GM18502 (cell line): ENCODE results near the gene HAPLN2.
A peak's percentile ranks its signal among the peaks of the same experiment; 100 is the strongest.
"Not testable (repeated sequence)": the region's sequence is repeated elsewhere in the genome, so short reads cannot be mapped to it uniquely, and the experiment has no call there.

ENCODE experiments used
- ATAC-seq: cut with Tn5 transposase; IDR thresholded peaks from one replicate; pipeline ENCODE4 v1.9.1; 2021; ENCODE audit warnings: mild to moderate bottlenecking; ENCODE audit not compliant: unreplicated experiment, poor library complexity

The HAPLN2 gene

DNA sequence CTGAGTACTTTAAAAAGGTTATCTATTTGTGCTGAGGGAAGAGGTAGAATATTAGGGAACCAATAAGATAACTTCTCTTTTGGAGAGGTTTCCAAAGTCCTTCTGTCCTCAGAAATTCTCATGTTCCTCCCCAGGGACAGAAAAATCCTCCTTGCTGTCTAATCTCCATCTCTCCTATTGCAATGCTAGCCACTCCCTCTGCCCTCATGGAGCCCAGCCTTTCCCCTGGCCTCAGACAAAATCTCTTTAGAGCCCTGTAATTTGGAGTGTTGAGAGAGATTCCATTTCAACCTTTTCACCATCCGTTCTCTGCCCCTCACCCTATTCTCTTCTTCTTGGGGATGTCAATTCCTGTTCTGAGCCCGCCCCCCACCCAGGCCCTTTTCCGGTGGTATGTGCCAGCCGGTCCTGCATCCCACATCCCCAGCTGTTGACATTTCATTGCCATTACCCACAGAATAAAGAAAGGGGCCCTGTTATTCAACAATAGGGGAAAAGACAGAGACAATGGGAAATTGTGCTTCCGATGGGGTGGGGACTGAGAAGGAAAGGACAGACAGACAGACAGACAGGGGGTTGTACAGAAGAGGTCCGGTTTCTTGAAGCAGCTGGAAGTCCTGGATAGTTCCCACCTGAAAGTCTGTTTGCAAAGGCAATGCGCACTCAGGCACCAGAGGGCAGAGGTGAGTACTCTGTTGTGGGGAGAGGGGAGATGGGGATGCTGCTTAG, at the start of gene HAPLN2:
TSS of gene HAPLN2 (plus strand) at position 563 of the 729 bp plus-strand sequence. CDS start 4,076 bp downstream, outside the sequence.
- no peak for ATAC-seq

DNA sequence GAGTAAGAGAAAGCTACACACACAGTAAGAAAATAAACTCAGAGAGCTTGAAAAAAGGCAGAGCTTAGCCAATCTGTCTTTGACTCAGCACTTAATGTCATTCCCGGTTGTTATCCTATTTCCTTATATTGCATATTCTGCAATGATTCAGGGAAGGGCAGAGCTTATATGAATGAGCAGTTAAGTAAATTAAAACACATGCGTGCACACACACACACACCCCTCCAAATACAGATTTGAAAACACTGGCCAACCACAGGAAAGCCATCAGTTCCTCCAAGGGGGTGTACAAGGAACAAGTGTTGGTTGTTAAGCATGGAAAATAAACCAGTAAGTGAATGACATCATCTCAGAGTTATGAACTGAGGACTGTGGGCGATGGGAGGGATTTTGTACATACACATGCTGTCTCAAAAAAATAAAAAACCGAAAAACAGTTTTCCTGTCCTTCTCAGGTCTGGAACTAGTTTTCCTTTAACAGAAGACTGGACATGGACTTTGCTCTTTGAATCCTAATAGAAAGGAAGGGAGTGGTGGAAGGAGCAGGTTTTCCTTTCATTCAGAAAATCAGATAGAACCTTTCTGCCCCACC, 47.9 kb upstream of the HAPLN2 start:
- no peak for ATAC-seq

DNA sequence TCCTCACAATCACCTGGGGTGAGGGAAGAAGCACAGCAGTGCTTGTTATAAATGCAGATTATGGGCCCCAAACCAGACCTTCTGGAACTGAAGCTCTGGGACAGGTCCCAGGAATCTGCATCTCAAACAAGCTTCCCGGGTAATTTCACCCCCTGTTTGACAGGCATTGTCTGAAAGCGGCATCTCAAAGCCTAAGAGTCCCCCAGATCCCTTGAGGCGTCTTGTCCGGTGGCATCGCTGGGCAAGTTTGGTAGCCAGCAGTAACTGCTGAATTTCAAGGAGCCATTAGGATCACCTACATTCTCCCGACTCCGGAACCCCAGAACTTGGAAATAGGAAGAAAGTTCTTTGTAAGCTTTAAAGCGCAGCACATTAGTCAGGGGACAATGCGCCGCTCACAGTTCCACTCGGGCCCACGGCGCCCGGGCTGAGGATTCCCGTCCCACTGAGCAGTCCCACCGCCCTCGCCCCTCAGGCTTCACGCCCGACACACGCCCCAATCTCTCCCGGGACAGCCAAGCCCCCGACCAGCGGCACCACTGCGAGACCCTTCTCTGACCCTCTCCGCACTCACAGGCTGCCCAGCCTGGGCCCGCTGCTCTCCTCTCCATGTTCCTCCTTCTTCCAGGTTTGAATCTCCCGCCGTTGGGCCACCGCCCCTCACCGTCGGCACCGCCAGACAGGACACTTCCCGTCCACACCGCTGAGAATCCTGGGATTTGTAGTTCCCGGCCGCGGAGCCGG, 47.1 kb upstream of the HAPLN2 start, which contains the start of gene IQGAP3:
TSS of gene IQGAP3 (minus strand) at position 647 of the 744 bp plus-strand sequence. CDS start at position 611, 36 bp downstream.
- ATAC-seq: peak; percentile 64

DNA sequence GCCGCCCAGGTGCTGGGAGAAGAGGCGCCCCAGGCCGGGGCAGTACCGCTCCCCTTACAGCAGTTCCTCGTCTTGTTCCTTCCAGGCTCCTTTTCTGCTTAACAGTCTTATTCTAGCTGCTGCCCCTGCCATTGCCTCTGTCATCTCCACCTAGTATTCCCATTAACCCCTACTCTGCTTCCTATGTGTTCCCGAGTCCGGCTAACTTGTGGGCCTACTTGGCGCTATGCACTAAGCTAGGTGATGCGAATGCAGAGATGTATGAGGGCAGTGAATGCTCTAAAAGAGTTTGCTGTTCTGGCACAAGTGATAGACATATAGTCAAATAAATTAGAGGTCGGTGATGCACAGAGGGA, 46.6 kb upstream of the HAPLN2 start:
- no peak for ATAC-seq

DNA sequence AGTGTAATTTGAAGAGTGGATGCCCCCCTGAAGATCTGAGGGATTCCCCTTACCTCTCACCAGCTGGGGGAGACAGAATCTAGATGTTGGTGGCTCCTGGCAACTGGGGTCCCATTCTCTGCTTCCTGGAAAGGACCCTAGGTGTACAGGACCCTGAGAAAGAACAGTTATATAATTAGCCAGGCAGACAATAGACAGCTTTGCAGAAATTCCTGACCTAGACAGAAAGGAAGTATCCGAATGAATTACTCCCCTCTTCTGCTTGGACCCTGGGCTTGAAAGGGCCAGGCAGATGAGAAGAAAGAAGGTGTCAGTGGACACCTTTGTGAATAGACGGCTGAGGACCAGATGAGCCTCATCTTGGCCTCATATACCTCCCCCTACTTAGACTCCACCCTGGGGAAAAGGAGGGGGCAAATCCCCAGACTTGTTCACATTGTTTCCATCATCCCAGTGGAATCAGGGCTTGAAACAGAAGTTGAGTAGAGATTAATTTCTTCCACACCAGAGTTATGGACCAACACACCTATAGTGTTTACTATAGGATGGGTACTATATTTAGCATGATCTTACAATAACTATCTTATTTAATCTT, 45.1 kb upstream of the HAPLN2 start:
- no peak for ATAC-seq

DNA sequence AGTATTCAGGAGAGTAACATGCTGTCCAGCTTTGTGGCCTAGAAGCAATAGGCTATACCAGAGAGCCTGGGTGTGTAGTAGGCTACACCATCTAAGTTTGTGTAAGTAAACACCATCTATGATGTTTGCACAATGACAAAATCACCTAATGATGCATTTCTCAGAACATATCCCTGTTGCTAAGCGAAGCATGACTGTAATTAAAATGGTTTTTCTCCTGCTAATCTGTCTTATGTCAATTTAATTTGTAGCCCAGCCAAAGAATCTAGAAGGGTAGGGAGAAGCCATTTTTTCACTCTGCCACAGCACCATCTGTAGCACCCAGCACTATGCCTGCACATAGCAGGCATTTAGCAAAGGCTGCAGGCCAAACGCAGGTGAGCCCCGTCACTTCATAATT, 41.7 kb upstream of the HAPLN2 start:
- ATAC-seq: no peak

DNA sequence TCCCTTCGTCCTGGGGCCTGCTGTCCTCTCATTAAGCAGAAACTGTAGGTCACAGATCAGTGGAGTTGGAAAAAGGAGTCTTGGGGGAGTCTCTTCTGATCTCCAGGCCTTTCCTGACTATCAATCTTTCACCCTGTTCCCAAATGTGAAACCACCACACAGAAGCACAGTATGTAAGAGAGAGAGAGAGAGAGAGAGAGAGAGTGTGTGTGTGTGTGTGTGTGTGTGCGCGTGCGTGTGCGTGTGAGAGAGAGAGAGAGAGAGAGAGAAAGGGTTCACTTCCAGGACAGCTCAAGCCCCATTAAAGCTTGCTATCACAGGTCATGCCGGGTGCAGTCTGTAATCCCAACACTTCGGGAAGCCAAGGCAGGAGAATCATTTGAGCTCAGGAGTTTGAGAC, 41.2 kb upstream of the HAPLN2 start:
- ATAC-seq: no peak

DNA sequence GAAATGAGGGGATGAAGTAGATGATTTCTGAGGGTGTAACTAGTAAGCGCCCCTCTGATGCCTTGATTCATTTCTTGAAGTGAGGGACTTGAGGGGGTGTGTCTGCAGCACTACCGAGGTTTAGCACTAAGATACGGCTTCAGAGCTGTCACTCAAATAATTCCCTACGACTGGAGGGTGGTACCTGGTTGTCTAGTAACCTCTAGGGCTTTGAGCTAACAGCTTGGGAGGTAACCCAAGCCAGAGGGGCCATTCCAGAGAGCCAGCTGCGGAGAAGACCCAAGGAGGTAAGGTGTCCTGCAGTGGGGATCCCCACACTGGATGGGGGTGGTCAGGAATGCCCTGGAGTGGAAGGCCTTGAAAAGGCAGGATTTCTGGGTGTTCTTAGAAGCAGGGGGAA, 39.7 kb upstream of the HAPLN2 start, which contains the start of gene TTC24:
TSS of gene TTC24 (plus strand) at position 252 of the 400 bp plus-strand sequence. CDS start 1,642 bp downstream, outside the sequence.
- ATAC-seq: no peak

DNA sequence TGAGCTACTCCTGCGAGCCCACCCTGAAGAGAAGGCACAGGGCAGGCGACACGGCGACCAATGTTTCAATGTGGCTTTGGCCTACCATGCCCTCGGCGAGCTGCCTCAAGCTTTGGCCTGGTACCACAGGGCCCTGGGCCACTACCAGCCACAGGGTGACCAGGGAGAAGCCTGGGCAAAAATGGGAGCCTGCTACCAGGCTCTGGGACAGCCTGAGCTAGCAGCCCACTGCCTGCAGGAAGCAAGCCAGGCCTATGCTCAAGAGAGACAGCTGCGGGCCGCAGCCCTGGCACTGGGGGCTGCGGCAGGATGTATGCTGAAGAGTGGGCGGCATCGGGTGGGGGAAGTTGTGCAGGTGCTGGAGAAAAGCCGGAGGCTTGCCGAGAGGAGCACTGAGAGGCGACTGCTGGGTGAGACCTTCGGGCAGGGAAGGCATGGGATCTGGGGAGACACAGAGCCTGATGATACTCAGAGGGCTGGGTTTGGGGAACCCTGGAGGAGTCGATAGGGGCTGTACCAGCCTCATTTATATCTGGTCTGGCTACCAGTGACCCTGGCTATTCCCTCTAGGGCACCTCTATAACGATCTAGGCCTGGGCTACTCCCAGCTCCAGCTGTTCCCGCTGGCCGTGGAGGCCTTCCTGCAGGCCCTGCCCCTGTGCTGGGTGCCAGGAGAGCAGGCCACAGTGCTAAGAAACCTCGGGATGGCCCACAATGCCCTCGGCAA, 37.4 kb upstream of the HAPLN2 start:
- no peak for ATAC-seq

DNA sequence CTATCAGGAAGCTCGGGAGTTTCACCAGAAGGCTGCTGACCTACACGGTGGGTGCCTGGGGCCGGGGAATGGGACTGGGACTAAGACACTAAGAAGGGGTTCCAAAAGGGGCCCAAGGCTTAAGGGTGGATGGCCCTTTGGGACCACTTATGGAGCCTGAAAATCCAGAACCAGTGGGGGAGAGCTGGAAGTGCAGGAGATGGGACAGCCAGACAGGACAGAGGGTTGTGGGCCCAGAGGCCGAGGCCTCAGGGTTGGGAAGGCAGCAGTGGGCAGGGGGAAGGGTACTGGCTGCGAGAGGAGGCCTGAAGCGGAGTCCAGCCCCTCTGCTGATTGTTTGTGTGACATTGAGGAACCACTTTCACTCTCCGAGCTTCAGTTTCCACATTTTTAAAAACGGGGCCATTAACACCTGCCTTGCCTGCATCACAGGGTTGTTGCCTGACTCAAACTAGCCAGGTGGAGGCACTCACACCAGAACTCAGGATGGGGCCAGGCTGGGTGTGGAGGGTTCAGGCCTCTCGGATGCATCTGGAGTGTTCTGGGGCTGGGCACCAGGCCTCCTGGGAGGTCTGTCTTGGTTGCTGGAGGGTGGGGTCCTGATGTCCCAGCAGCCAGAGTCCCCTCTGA, 36.7 kb upstream of the HAPLN2 start:
- ATAC-seq: no peak

DNA sequence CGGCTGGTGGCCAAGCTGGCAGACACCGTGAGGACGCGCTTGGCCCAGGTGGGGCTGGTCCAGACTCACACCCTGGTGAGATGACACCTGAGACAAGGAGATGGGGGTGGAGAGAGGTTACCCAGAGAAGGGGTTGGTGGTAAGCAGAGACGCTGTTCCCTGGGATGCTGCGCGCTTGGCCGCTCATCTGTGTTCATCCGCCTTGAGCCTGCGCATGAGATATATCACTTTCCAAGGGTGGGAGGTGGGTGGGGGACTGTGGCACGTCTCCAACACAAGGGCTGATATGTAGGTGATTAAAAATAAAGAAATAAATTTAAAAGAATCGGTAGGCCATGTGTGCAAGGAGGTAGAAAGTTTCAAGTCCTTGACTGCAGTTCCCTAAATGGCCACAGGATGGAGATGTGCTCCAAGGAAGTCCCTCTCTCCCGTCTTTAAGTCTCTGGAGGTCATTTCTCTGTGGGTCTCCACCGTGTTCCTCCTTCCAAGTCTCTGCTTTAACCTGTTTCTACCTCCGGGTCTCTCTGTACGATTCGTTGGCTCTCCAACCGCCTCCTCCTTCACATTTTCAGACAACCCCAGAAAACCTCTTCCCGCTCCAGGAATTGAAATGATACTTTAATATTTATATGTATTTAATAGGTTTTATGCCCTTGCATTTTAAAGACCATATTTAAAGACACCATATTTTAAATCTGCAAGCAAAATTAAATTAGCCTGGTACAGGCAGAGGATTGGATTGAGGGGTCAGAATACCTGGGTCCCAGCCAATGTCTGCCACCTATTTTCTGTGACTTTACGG, 35.2 kb upstream of the HAPLN2 start:
- ATAC-seq: no peak

DNA sequence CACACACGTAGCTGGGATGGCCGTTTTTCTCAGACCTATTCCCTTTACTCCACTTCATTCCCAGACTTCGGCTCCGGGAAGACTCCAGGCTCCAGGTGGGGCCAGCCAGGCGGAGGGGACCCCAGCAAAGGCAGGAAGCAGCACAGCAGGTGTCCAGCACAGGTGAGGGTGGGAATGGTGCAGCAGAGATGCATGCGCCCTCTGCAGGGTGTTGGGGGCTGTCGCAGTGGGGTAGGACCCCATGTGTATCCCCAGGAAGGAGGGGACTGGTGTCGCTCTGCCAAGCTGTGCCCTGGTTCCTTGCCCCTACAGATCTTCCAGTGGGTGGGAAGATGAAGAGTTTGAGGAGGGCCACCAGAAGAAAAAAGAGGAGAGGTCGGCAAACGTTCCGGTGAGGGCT, 34.4 kb upstream of the HAPLN2 start:
- no peak for ATAC-seq

DNA sequence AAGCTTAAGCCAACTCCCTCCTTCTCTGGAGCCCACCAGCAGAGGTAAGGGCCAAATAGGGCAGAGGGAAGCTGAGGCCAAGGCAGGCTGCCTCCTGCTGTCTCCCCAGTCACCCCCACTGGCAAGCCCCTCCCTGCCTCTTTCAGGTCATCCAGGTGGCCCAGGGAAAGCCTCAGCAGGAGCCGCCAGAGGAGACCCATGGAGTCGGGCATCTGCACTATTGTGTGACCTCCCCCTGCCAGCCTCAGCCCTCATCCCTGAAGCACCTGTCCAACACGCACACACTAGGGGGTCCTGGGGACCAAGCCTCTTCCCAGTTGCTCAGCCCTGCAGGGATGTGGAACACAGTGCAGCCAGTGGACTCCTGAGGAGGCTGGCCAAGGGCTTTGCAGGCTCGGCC, 32.9 kb upstream of the HAPLN2 start:
- ATAC-seq: no peak

DNA sequence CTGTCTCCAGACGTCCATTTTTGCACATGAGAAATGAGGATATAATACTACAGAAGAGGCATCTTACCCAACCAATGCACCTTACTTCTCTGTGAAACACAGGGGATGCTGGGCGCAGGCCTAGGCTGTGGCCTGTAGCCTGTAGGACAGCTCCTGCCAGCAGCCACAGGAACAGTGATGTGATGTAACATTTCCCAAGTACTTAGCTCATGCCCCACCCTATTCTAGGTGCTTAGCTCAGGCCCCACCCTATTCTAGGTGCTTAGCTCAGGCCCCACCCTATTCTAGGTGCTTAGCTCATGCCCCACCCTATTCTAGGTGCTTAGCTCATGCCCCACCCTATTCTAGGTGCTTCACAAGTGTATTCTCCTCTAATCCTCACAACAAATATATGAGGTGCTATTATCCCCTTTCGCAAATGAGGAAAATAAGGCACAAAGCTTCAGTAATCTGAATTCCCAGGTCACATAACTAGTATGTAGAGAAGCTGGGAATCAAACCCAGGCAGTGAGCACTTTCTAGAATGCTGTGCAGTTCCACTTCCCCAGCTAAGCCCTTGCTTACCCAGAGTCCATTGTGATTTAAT, 32.2 kb upstream of the HAPLN2 start:
- no peak for ATAC-seq

DNA sequence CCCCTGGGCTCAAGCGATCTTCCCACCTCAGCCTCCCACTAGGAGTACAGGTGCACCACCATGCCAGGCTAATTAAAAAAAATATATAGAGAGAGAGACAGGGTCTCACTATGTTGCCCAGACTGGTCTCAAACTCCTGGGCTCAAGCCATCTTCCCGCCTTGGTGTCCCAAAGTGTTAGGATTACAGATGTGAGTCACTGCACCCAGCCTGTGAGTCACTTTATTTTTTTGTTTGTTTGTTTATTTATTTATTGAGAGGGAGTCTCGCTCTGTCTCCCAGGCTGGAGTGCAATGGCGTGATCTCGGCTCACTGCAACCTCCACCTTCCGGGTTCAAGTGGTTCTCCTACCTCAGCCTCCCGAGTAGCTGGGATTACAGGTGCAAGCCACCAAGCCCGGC, 31.3 kb upstream of the HAPLN2 start:
- ATAC-seq: not testable (repeated sequence)

DNA sequence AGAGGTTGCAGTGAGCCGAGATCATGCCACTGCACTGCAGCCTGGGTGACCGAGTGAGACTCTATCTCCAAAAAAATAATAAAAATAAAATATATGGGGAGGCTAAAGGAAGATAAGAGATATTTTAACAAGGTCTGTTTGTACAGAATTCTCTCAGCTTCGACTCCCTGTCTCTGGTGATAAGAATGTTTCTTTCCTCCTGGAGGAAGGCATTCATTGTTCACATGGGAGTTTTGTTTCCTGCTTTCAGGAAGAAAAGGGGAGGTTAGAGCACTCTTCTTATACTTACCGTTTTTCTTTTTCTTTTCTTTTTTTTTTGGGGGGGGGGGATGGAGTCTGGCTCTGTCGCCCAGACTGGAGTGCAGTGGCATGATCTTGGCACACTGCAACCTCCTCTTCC, 29.7 kb upstream of the HAPLN2 start:
- ATAC-seq: no peak

DNA sequence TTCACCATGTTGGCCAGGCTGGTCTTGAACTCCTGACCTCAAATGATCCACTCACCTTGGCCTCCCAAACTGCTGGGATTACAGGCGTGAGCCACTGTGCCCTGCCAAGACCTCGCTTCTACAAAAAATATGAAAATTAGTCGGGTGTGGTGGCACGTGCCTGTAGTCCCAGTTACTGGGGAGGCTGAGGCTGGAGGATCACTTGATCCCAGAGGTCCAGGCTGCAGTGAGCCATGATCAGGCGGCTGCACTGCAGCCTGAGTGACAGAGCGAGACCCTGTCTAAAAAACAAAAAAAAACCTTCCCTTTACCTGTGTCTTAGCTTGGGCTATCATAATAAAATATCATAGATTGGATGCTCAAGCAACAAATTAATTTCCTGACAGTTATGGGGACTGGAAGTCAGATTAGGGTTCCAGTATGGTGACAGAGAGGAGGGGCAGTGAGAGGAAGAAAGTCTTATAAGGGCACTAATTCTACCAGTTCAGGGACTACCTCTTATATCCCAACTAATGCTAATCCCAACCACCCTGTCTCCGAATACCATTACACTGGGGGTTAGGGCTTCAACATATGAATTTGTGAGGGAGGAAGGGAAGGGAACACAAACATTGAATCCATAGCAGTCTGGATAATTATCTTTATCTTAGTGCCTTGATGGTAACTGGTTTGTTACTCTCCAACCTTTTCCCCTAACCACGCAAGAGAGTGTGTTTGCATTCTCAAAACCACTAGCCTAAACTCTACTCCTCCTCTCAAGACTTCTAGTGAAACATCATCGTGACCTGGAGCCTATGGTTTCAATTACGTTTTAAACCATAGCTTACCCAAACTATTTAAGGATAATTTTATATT, 28.7 kb upstream of the HAPLN2 start:
- no peak for ATAC-seq

DNA sequence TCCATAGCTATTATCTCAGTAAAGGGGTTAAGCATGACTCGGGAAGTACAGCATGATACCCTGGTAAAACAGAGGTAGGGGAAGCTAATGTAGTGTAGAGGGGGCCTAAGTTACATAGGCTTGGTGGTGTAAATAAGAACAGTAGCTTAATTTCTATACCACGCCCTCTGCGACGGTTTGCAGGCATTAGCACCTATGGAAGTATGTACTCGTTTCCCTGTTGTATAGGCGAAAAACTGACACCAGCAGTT, 28.1 kb upstream of the HAPLN2 start:
- peak; percentile 15 for ATAC-seq
